A549 (cell line): ENCODE measurements around the gene NCLN. TPM values are rescaled to one million over a fixed set of nuclear protein-coding genes. Genes with fewer than 3 reads are reported as not detected.

Experiments used
- ATAC-seq, 2 experiments: fragments of 200-7000 bp in 1 of 2; fragments of >200 bp in 1 of 2; cut with Nextera tagmentation in 1 of 2; cut with Tn5 transposase in 1 of 2; 3 replicates each; pipeline versions ENCODE4 v1.8.0 to v1.9.1; 2018 to 2020; ENCODE audit warnings: mild to moderate bottlenecking in 1 of 2, moderate library complexity in 1 of 2
- CTCF ChIA-PET: fragments of 300-600 bp; sonication (Branson Sonifier 250); formaldehyde crosslinking; extraction: SDS; loops from one replicate; lab custom pipeline; 2021; ENCODE audit warnings: antibody characterized with exemption, inconsistent platforms; lab: Yijun Ruan, JAX
- POLR2A ChIA-PET: fragments of 350-600 bp; formaldehyde crosslinking; extraction: SDS; loops from one replicate; lab custom pipeline; 2021; ENCODE audit warnings: antibody characterized with exemption, inconsistent platforms; lab: Yijun Ruan, JAX
- DNase-seq, 2 experiments: peaks; one replicate each; pipeline versions ENCODE4 v3.0.0 to v3.0.0-alpha.2; 2011 to 2016; ENCODE audit warnings: low read depth in 1 of 2, low spot score in 1 of 2
- FAIRE-seq: peaks from 2 replicates; lab custom pipeline; 2011; peaks lifted over from hg19 to GRCh38; lab: Jason Lieb, UNC
- H3K27ac ChIP-seq, 2 experiments: fragments of >200 bp; sonication (Bioruptor Twin); formaldehyde crosslinking; 3 replicates each; pipeline ENCODE4 v1.5.1; 2016 to 2017
- H3K4me1 ChIP-seq: fragments of >200 bp; sonication (Bioruptor Twin); formaldehyde crosslinking; 3 replicates; pipeline ENCODE4 v1.6.1; 2016
- H3K4me2 ChIP-seq: fragments of >200 bp; sonication (Bioruptor Twin); formaldehyde crosslinking; 3 replicates; pipeline ENCODE4 v1.6.1; 2016
- H3K4me3 ChIP-seq: fragments of >200 bp; sonication (Bioruptor Twin); formaldehyde crosslinking; 3 replicates; pipeline ENCODE4 v1.5.1; 2016
- H3K9me3 ChIP-seq: fragments of >200 bp; sonication (Bioruptor Twin); formaldehyde crosslinking; 3 replicates; pipeline ENCODE4 v1.6.1; 2016
- CBX8 ChIP-seq: fragments of 200-600 bp; sonication (generic); IDR thresholded peaks from 2 replicates; pipeline ENCODE4 v1.6.1; 2016
- ELK1 ChIP-seq: fragments of 150-350 bp; IDR thresholded peaks from 2 replicates; pipeline ENCODE4 v1.6.1; 2014; ENCODE audit warnings: low read depth, mild to moderate bottlenecking, low read length
- EP300 ChIP-seq, 2 experiments: fragments of >200 bp; sonication (Bioruptor Twin); formaldehyde crosslinking; IDR thresholded peaks; 2 replicates in 1 of 2; 3 replicates in 1 of 2; pipeline ENCODE4 v1.6.1; 2016 to 2017
- ESRRA ChIP-seq: fragments of 150-350 bp; IDR thresholded peaks from 2 replicates; pipeline ENCODE4 v1.6.1; 2014; ENCODE audit warnings: mild to moderate bottlenecking, low read length, borderline replicate concordance
- FOXS1 ChIP-seq: fragments of 250-450 bp; sonication (Bioruptor Pico); IDR thresholded peaks from 2 replicates; pipeline ENCODE4 v1.5.0; 2020; ENCODE audit warnings: mild to moderate bottlenecking, moderate library complexity
- GATA3 ChIP-seq: IDR thresholded peaks from 2 replicates; pipeline ENCODE4 v1.6.1; 2012; ENCODE audit warnings: borderline replicate concordance
- HES2 ChIP-seq: fragments of >200 bp; sonication (Bioruptor Twin); formaldehyde crosslinking; IDR thresholded peaks from 2 replicates; pipeline ENCODE4 v1.6.1; 2016
- HEYL ChIP-seq: fragments of 250-450 bp; sonication (Bioruptor Pico); IDR thresholded peaks from 2 replicates; pipeline ENCODE4 v1.8.0; 2021; ENCODE audit warnings: mild to moderate bottlenecking, moderate library complexity
- HMGXB4 ChIP-seq: fragments of 250-450 bp; sonication (Bioruptor Pico); IDR thresholded peaks from 2 replicates; pipeline ENCODE4 v1.5.0; 2021; ENCODE audit warnings: mild to moderate bottlenecking, moderate library complexity, borderline replicate concordance
- HOXB13 ChIP-seq: fragments of 250-450 bp; sonication (Bioruptor Pico); IDR thresholded peaks from 2 replicates; pipeline ENCODE4 v1.5.0; 2020; ENCODE audit warnings: low read depth, mild to moderate bottlenecking, moderate library complexity
- KDM5A ChIP-seq: fragments of 200-600 bp; sonication (generic); IDR thresholded peaks from 2 replicates; pipeline ENCODE4 v1.6.1; 2016; ENCODE audit warnings: antibody characterized with exemption, mild to moderate bottlenecking
- MAX ChIP-seq: IDR thresholded peaks from 2 replicates; pipeline ENCODE4 v1.6.1; 2012
- NFE2L2 ChIP-seq: fragments of 150-350 bp; conservative IDR thresholded peaks from 2 replicates; pipeline ENCODE4 v1.6.1; 2014; ENCODE audit warnings: low read length
- NPAS2 ChIP-seq: fragments of 250-450 bp; sonication (Bioruptor Pico); IDR thresholded peaks from 2 replicates; pipeline ENCODE4 v1.8.0; 2022; ENCODE audit warnings: mild to moderate bottlenecking, moderate library complexity, borderline replicate concordance
- PHF8 ChIP-seq: fragments of 200-600 bp; sonication (generic); IDR thresholded peaks from 2 replicates; pipeline ENCODE4 v1.6.1; 2016; ENCODE audit warnings: low read depth, mild to moderate bottlenecking, antibody characterized with exemption, moderate library complexity, borderline replicate concordance
- POLR2A ChIP-seq: IDR thresholded peaks from 2 replicates; pipeline ENCODE4 v1.6.1; 2012; ENCODE audit warnings: mild to moderate bottlenecking, low read length
- RAD21 ChIP-seq, 2 experiments: fragments of >200 bp in 1 of 2; sonication (Bioruptor Twin) in 1 of 2; formaldehyde crosslinking in 1 of 2; IDR thresholded peaks in 1 of 2; conservative IDR thresholded peaks in 1 of 2; 2 replicates in 1 of 2; 3 replicates in 1 of 2; pipeline ENCODE4 v1.6.1; 2012 to 2018; ENCODE audit warnings: inconsistent platforms in 1 of 2
- RARB ChIP-seq: fragments of 250-450 bp; sonication (Bioruptor Pico); IDR thresholded peaks from 2 replicates; pipeline ENCODE4 v1.8.0; 2021; ENCODE audit warnings: mild to moderate bottlenecking, moderate library complexity
- REST ChIP-seq: fragments of 200-600 bp; sonication (generic); IDR thresholded peaks from 2 replicates; pipeline ENCODE4 v1.6.1; 2016; ENCODE audit warnings: antibody characterized with exemption, mild to moderate bottlenecking, moderate library complexity
- RFX5 ChIP-seq: fragments of 450-650 bp; IDR thresholded peaks from 2 replicates; pipeline ENCODE4 v1.7.1; 2014; ENCODE audit warnings: antibody characterized with exemption, mild to moderate bottlenecking, moderate library complexity
- RNF2 ChIP-seq: fragments of 200-600 bp; sonication (generic); IDR thresholded peaks from 2 replicates; pipeline ENCODE4 v1.6.1; 2016; ENCODE audit warnings: low read depth, mild to moderate bottlenecking, antibody characterized with exemption, moderate library complexity, borderline replicate concordance
- WGBS: methylation state at CpG from one replicate; pipeline ENCODE4 v1.1.6; 2017; ENCODE audit errors: missing lambda C conversion rate; 5-methylcytosine and 5-hydroxymethylcytosine counted together
- polyA plus RNA-seq, 4 experiments: library from polyadenylated mRNA; depleted of rRNA in 3 of 4; stranded (reverse); fragments of >200 nt; fragmentation: RNase III in 1 of 4; extraction: RNeasy Plus Mini Kit Qiagen cat#74134 plus additional on column Dnase treatment in 1 of 4; gene quantifications; 2 replicates in 3 of 4; 3 replicates in 1 of 4; pipeline ENCODE4 v1.2.3, GENCODE V29; 2011 to 2017

Gene NCLN
- polyA plus RNA-seq, 2 of the 4 experiments (the other 2 are of a cell fraction): 22.8 to 58.5 TPM

GRCh38 chr19:3135961-3136683 lies 49.6 kb upstream of the NCLN start, which contains the start of gene GNA15:
Gene GNA15 (plus strand): TSS chr19:3136033. CDS start chr19:3136451, 418 bp downstream.
- CTCF ChIA-PET: interaction anchor here (1.0 to 1.4 kb wide), 2 partner anchors 10 to 24 kb away, joined by 3 read pairs; no protein-coding TSS in a partner anchor
- POLR2A ChIA-PET: no interaction called here
- no peak for FAIRE-seq
- Histone ChIP-seq H3K9me3 (no peaks in the 10 kb centered on the region), H3K27ac (no peak within 1 kb of the TSS; a peak in 1 of 6 replicates), H3K4me3 (no peak within 1 kb of the TSS), H3K4me2 (no peak within 1 kb of the TSS), H3K4me1 (no peaks in the 10 kb centered on the region)
- DNase-seq: no peak
- no peak for ATAC-seq
- TF ChIP-seq FOXS1 (CRISPR knock-in tag) (no peak), HES2 (no peak), ELK1 (no peak), NPAS2 (CRISPR knock-in tag) (no peak), GATA3 (no peak), HMGXB4 (no peak), EP300 (IDR thresholded peaks at IDR 0.05) (no peak), RARB (no peak), HEYL (CRISPR knock-in tag) (no peak), NFE2L2 (no peak), PHF8 (no peak), REST (no peak), RAD21 (conservative IDR thresholded peaks at IDR 0.05 in 1 of 2, IDR thresholded peaks at IDR 0.05 in 1 of 2) (no peak), MAX (no peak)
- WGBS: 87% methylated on average over 18 of the region's 40 CpGs

GRCh38 chr19:3136684-3137055 lies 49.1 kb upstream of the NCLN start:
- 89% methylated on average over 10 of the region's 16 CpGs for WGBS
- no peak for FAIRE-seq

More at GRCh38 chr19:3136684-3137055, 49.1 kb upstream of the NCLN start:
- peaks cover 4% of the 10 kb centered on the region for H3K4me1 ChIP-seq
- no peak for ATAC-seq
- TF ChIP-seq ESRRA: no peak
- no peak for TF ChIP-seq RNF2
- no peak for TF ChIP-seq HMGXB4
- TF ChIP-seq HOXB13: no peak
- TF ChIP-seq POLR2A: no peak
- no peak for TF ChIP-seq RFX5
- no peak for TF ChIP-seq KDM5A
- no peak for TF ChIP-seq CBX8
- no peak overlapping the region for H3K4me2 ChIP-seq
- POLR2A ChIA-PET: no interaction called here
- no peaks in the 10 kb centered on the region for H3K9me3 ChIP-seq
- no peak overlapping the region for H3K4me3 ChIP-seq
- CTCF ChIA-PET: interaction anchor here (1.0 to 8.0 kb wide), 3 partner anchors 9 to 23 kb away, joined by 3 to 87 read pairs (median 3); no protein-coding TSS in a partner anchor
- H3K27ac ChIP-seq: no peak overlapping the region
- DNase-seq: no peak
